ENCODE data around the gene SLX4IP. TPM values are rescaled to one million over a fixed set of nuclear protein-coding genes. Genes with fewer than 3 reads are reported as not detected.

The SLX4IP gene
- total RNA-seq, 1 experiment from 2014 or later, result 6.4 TPM

GRCh38 chr20:10434467-10434831 is 656 bp upstream of the SLX4IP start:
- H3K9ac ChIP-seq (ENCODE audit: low read length), result peak overlapping the region; percentile 91
- H3K4me1 ChIP-seq (ENCODE audit: insufficient read depth, low read length), result peaks cover 42% of the 10 kb centered on the region
- H3K79me2 ChIP-seq (ENCODE audit: low read length), result peaks cover 81% of the 10 kb centered on the region

GRCh38 chr20:10436053-10436699 is 1.1 kb downstream of the SLX4IP start:
- no peak for DNase-seq
- peaks cover 26% of the 10 kb centered on the region for H3K4me1 ChIP-seq (ENCODE audit: insufficient read depth, low read length)
- peak overlapping the region; percentile 73 for H3K4me3 ChIP-seq (ENCODE audit: low read length)
- H3F3A ChIP-seq (ENCODE audit: low read length, unreplicated experiment), result no peaks in the 10 kb centered on the region
- ChIA-PET POLR2A (ENCODE audit: unreplicated experiment) (interaction anchor here (0.6 kb wide), 1 partner anchor 17 kb away, joined by 6 read pairs; no protein-coding TSS in a partner anchor), CTCF (interaction anchor here (0.7 kb wide), 1 partner anchor 819 kb away, joined by 3 read pairs; no protein-coding TSS in a partner anchor)
- H3K36me3 ChIP-seq (ENCODE audit: low read depth, low read length), result no peaks in the 10 kb centered on the region
- ATAC-seq, result no peak
- no peak overlapping the region for H3K27ac ChIP-seq (ENCODE audit: low read length)
- H3K4me2 ChIP-seq (ENCODE audit: low read length), result peak overlapping the region; percentile 96
- no peak overlapping the region for H2AFZ ChIP-seq (ENCODE audit: low read length)
- no TSS peak for BruUV-seq (replicated peaks)
- peak overlapping the region; percentile 91 for H3K9ac ChIP-seq (ENCODE audit: low read length)
- intact Hi-C loops (cut with micrococcal nuclease), result no loop called here
- no peak for TF ChIP-seq EZH2 (IDR thresholded peaks at IDR 0.05; ENCODE audit: low read length, unreplicated experiment)
- TF ChIP-seq EZH2phosphoT487 (IDR thresholded peaks at IDR 0.05; ENCODE audit: borderline replicate concordance, low read length), result no peak
- no peaks in the 10 kb centered on the region for H3K9me2 ChIP-seq (replicated peaks; ENCODE audit: low read length)
- peaks cover 68% of the 10 kb centered on the region for H3K79me2 ChIP-seq (ENCODE audit: low read length)
- H3K27me3 ChIP-seq (ENCODE audit: low read length), result no peaks in the 10 kb centered on the region
- H4K20me1 ChIP-seq (ENCODE audit: low read length), result no peaks in the 10 kb centered on the region
- no peaks in the 10 kb centered on the region for H3K9me3 ChIP-seq (ENCODE audit: low read length)

More at GRCh38 chr20:10434467-10434831, 656 bp upstream of the SLX4IP start:
- peak; percentile 99 for DNase-seq
- intact Hi-C loops (cut with micrococcal nuclease), result loop anchor here (1.0 to 5.0 kb wide), 4 partner anchors 19 to 833 kb away; partner anchors contain the start of gene JAG1
- Histone ChIP-seq H4K20me1 (ENCODE audit: low read length) (no peaks in the 10 kb centered on the region), H3K4me3 (ENCODE audit: low read length) (peak overlapping the region; percentile 73), H3K9me3 (ENCODE audit: low read length) (no peaks in the 10 kb centered on the region), H3K4me2 (ENCODE audit: low read length) (peak overlapping the region; percentile 96), H3K9me2 (replicated peaks; ENCODE audit: low read length) (no peaks in the 10 kb centered on the region), H3K27ac (ENCODE audit: low read length) (peak overlapping the region; percentile 79), H2AFZ (ENCODE audit: low read length) (peak overlapping the region; percentile 91), H3K36me3 (ENCODE audit: low read depth, low read length) (no peaks in the 10 kb centered on the region), H3K27me3 (ENCODE audit: low read length) (no peaks in the 10 kb centered on the region), H3F3A (ENCODE audit: low read length, unreplicated experiment) (no peaks in the 10 kb centered on the region)
- ChIA-PET CTCF (no interaction called here), POLR2A (ENCODE audit: unreplicated experiment) (interaction anchor here (0.5 to 0.7 kb wide), 7 partner anchors 13 to 239 kb away, joined by 3 to 5 read pairs (median 4); partner anchors contain the start of gene JAG1)
- BruUV-seq (replicated peaks), result no TSS peak
- ATAC-seq, result peak; percentile 76
- TF ChIP-seq EZH2 (IDR thresholded peaks at IDR 0.05; ENCODE audit: low read length, unreplicated experiment) (no peak), CTCF (conservative IDR thresholded peaks at IDR 0.05; ENCODE audit: low read depth, low read length) (no peak), EZH2phosphoT487 (IDR thresholded peaks at IDR 0.05; ENCODE audit: borderline replicate concordance, low read length) (no peak)

- intact Hi-C loops (cut with micrococcal nuclease), result no loop called here
- no peaks in the 10 kb centered on the region for H3K9me3 ChIP-seq (ENCODE audit: low read length)
- no TSS peak for BruUV-seq (replicated peaks)
Observed at GRCh38 chr20:10438217-10438616, 3.1 kb downstream of the SLX4IP start.

More at GRCh38 chr20:10438217-10438616, 3.1 kb downstream of the SLX4IP start:
- no peak overlapping the region for H3K4me3 ChIP-seq (ENCODE audit: low read length)
- H3K4me2 ChIP-seq (ENCODE audit: low read length), result no peak overlapping the region
- H4K20me1 ChIP-seq (ENCODE audit: low read length), result no peaks in the 10 kb centered on the region
- ATAC-seq, result no peak
- no peak overlapping the region for H3K9ac ChIP-seq (ENCODE audit: low read length)
- no peak for TF ChIP-seq EZH2 (IDR thresholded peaks at IDR 0.05; ENCODE audit: low read length, unreplicated experiment)
- no peak for TF ChIP-seq CTCF (conservative IDR thresholded peaks at IDR 0.05; ENCODE audit: low read depth, low read length)
- TF ChIP-seq EZH2phosphoT487 (IDR thresholded peaks at IDR 0.05; ENCODE audit: borderline replicate concordance, low read length), result no peak
- peaks cover 16% of the 10 kb centered on the region for H3K4me1 ChIP-seq (ENCODE audit: insufficient read depth, low read length)
- no peaks in the 10 kb centered on the region for H3K9me2 ChIP-seq (replicated peaks; ENCODE audit: low read length)
- DNase-seq, result no peak
- no peak overlapping the region for H3K27ac ChIP-seq (ENCODE audit: low read length)
- H3K36me3 ChIP-seq (ENCODE audit: low read depth, low read length), result no peaks in the 10 kb centered on the region
- POLR2A ChIA-PET (ENCODE audit: unreplicated experiment), result no interaction called here
- H3F3A ChIP-seq (ENCODE audit: low read length, unreplicated experiment), result no peaks in the 10 kb centered on the region
- peaks cover 50% of the 10 kb centered on the region for H3K79me2 ChIP-seq (ENCODE audit: low read length)
- CTCF ChIA-PET, result no interaction called here
- no peaks in the 10 kb centered on the region for H3K27me3 ChIP-seq (ENCODE audit: low read length)
- no peak overlapping the region for H2AFZ ChIP-seq (ENCODE audit: low read length)

Data from PC-3 (cell line).